G401 (cell line): ENCODE data around the gene GNG4. TPM values are rescaled to one million over a fixed set of nuclear protein-coding genes. Genes with fewer than 3 reads are reported as not detected.

ENCODE experiments used
- DNase-seq: peaks from one replicate; pipeline ENCODE4 v3.0.0-alpha.2; 2015; ENCODE audit warnings: low spot score
- in situ Hi-C: cut with HindIII; loops from 2 replicates; pipeline ENCODE4 v1.10.0; 2016; ENCODE audit warnings: low sequenced_read_pairs, mixed read lengths
- total RNA-seq: library from RNA; depleted of rRNA; stranded (reverse); fragments of >200 nt; shearing (Covaris generic); gene quantifications from 2 replicates; pipeline ENCODE4 v1.2.3, GENCODE V29; 2014; rRNA removed

Gene GNG4
- total RNA-seq, 1 experiment from 2014 or later: 7.5 TPM

- in situ Hi-C loops: no loop called here
- peak; percentile 19 for DNase-seq
Measured at GRCh38 chr1:235511470-235512240, 137.9 kb downstream of the GNG4 start.

GRCh38 chr1:235510823-235511222, 138.8 kb downstream of the GNG4 start:
- no peak for DNase-seq
- in situ Hi-C loops: no loop called here

GRCh38 chr1:235507623-235508022, 142.0 kb downstream of the GNG4 start:
- no peak for DNase-seq
- in situ Hi-C loops: no loop called here

- DNase-seq: peak; percentile 99
- in situ Hi-C loops: no loop called here
Measured at GRCh38 chr1:235504494-235505222, 144.9 kb downstream of the GNG4 start.

GRCh38 chr1:235504122-235504493, 145.5 kb downstream of the GNG4 start, which contains the start of gene B3GALNT2:
Gene B3GALNT2 (minus strand): TSS chr1:235504452. CDS start chr1:235504252, 200 bp downstream.
- no peak for DNase-seq
- in situ Hi-C loops: no loop called here

GRCh38 chr1:235503403-235504121, 146.0 kb downstream of the GNG4 start:
- in situ Hi-C loops: no loop called here
- peak; percentile 64 for DNase-seq

- in situ Hi-C loops: no loop called here
- peak; percentile 8 for DNase-seq
Measured at GRCh38 chr1:235502601-235503402, 146.8 kb downstream of the GNG4 start.

- DNase-seq: no peak
- in situ Hi-C loops: no loop called here
Measured at GRCh38 chr1:235500971-235501540, 148.5 kb downstream of the GNG4 start.

Other genes starting within 250 kb of the GNG4 start
- gene B3GALNT2, start 145.3 kb downstream of the GNG4 start, total RNA-seq: 19.4 and 33.8 TPM in 2 replicates
- gene LYST, start 217.1 kb upstream of the GNG4 start, total RNA-seq: 0.58 and 0.68 TPM in 2 replicates